ENCODE results near the gene RBM48. TPM values are rescaled to one million over a fixed set of nuclear protein-coding genes. Genes with fewer than 3 reads are reported as not detected.

RBM48 gene
- total RNA-seq, 2 donors from 2014 or later, result 9.5 to 16.4 TPM

DNA sequence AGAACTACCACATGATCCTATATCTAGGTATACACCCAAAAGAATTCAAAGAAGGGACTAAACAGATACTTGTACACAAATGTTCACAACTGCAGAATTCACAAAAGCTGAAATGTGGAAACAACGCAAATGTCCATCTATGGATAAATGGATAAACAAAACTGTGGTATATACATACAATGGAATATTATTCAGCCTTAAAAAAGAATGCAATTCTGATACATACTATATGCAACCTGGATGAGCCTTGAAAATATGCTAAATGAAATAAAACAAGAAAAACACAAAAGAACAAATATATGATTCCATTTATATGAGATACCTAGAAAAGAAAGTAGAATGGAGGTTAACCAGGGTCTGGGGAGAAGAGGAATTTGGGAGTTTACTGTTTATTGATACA lies 54.4 kb downstream of the RBM48 start:
- TF ChIP-seq, protein P1, sequence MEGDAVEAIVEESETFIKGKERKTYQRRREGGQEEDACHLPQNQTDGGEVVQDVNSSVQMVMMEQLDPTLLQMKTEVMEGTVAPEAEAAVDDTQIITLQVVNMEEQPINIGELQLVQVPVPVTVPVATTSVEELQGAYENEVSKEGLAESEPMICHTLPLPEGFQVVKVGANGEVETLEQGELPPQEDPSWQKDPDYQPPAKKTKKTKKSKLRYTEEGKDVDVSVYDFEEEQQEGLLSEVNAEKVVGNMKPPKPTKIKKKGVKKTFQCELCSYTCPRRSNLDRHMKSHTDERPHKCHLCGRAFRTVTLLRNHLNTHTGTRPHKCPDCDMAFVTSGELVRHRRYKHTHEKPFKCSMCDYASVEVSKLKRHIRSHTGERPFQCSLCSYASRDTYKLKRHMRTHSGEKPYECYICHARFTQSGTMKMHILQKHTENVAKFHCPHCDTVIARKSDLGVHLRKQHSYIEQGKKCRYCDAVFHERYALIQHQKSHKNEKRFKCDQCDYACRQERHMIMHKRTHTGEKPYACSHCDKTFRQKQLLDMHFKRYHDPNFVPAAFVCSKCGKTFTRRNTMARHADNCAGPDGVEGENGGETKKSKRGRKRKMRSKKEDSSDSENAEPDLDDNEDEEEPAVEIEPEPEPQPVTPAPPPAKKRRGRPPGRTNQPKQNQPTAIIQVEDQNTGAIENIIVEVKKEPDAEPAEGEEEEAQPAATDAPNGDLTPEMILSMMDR (IDR thresholded peaks at IDR 0.05), result no peak
- no peaks in the 10 kb centered on the region for H3K9me3 ChIP-seq
- no peak overlapping the region for H3K27ac ChIP-seq
- no peaks in the 10 kb centered on the region for H3K27me3 ChIP-seq (replicated peaks; ENCODE audit: insufficient read depth)
- H3K4me3 ChIP-seq, result no peak overlapping the region
- no peak for ATAC-seq (ENCODE audit: insufficient number of reproducible peaks, low FRiP score, low read depth)
- no peak for DNase-seq (ENCODE audit: low spot score)
- H3K4me1 ChIP-seq (ENCODE audit: control insufficient read depth in 1 of 2, low read depth in 2 of 2), result peaks cover 8 to 30% of the 10 kb centered on the region in 2 donors
- peaks cover 10% of the 10 kb centered on the region for H3K36me3 ChIP-seq

DNA sequence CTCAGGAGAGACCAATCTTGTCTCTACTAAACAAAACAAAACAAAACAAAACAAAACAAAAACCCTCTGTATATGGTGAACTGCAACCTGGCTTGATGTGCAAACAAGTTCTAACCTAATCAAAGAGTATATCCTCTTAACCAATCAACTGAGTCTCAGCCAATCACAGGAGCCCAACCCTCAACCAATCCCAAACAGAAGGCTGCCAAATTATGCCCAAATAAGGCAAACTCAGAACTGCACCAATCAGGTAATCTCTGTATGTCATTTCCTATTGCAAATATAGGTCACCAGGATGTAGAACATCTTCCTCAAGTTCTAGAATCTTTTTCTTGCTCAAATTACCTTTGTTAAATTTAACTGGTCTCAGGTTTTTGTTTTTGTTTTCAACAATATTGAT lies 56.4 kb downstream of the RBM48 start:
- TF ChIP-seq, protein P1 (IDR thresholded peaks at IDR 0.05), result no peak
- Histone ChIP-seq H3K9me3 (no peaks in the 10 kb centered on the region), H3K4me1 (ENCODE audit: control insufficient read depth in 1 of 2, low read depth in 2 of 2) (peaks cover 19 to 44% of the 10 kb centered on the region in 2 donors), H3K4me3 (no peak overlapping the region), H3K36me3 (no peaks in the 10 kb centered on the region), H3K27ac (no peak overlapping the region), H3K27me3 (replicated peaks; ENCODE audit: insufficient read depth) (no peaks in the 10 kb centered on the region)
- DNase-seq (ENCODE audit: low spot score) (no peak), ATAC-seq (ENCODE audit: insufficient number of reproducible peaks, low FRiP score, low read depth) (no peak)

- Histone ChIP-seq H3K4me1 (ENCODE audit: control insufficient read depth in 1 of 2, low read depth in 2 of 2) (peaks cover 23 to 47% of the 10 kb centered on the region in 2 donors), H3K4me3 (no peak overlapping the region), H3K27me3 (replicated peaks; ENCODE audit: insufficient read depth) (no peaks in the 10 kb centered on the region), H3K36me3 (no peaks in the 10 kb centered on the region), H3K27ac (no peak overlapping the region), H3K9me3 (no peaks in the 10 kb centered on the region)
- TF ChIP-seq, protein P1 (IDR thresholded peaks at IDR 0.05), result no peak
- DNase-seq (ENCODE audit: low spot score) (no peak), ATAC-seq (ENCODE audit: insufficient number of reproducible peaks, low FRiP score, low read depth) (no peak)
Measured at GRCh38 chr7:92586403-92586802, 57.8 kb downstream of the RBM48 start.

DNA sequence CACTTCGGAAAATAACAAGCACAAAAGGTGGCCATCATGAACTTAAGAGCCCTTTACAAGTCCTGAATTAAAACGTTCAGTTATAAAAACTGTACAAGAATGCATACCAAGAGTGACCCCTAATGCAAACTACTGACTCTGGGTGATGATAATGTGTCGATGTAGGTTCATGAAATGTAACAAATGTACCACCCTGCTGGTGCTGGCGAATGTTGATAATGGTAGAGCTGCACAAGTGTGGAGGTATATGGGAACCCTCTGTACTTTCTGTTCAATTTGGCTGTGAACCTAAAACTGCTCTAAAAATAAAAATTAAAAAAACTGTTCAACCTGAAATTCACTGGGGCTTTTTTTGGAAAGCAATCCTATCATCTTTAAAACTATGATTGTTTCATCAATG lies 58.2 kb downstream of the RBM48 start:
- Histone ChIP-seq H3K4me1 (ENCODE audit: control insufficient read depth in 1 of 2, low read depth in 2 of 2) (peaks cover 23 to 47% of the 10 kb centered on the region in 2 donors), H3K27ac (no peak overlapping the region), H3K27me3 (replicated peaks; ENCODE audit: insufficient read depth) (no peaks in the 10 kb centered on the region), H3K4me3 (no peak overlapping the region), H3K9me3 (no peaks in the 10 kb centered on the region), H3K36me3 (no peaks in the 10 kb centered on the region)
- no peak for DNase-seq (ENCODE audit: low spot score)
- TF ChIP-seq, protein P1 (IDR thresholded peaks at IDR 0.05), result no peak
- ATAC-seq (ENCODE audit: insufficient number of reproducible peaks, low FRiP score, low read depth), result no peak

Other genes with a start within 250 kb of the RBM48 start
- gene GATAD1, start 81.3 kb upstream of the RBM48 start, total RNA-seq, result 10 to 100 TPM; 44.0 to 72.3 TPM
- gene ERVW-1, start 50.8 kb upstream of the RBM48 start, total RNA-seq, result not detected
- gene PEX1, start 275 bp upstream of the RBM48 start, total RNA-seq, result 10 to 100 TPM; 23.0 to 26.2 TPM
- gene FAM133B, start 61.6 kb downstream of the RBM48 start, total RNA-seq, result 10 to 100 TPM; 18.1 to 29.5 TPM

Measured in thoracic aorta (tissue), 2 donors.